ENCODE results near the gene CDC42SE1. TPM values are rescaled to one million over a fixed set of nuclear protein-coding genes. Genes with fewer than 3 reads are reported as not detected.
A peak's percentile ranks its signal among the peaks of the same experiment; 100 is the strongest.

CDC42SE1 gene
- polyA plus RNA-seq, 3 donors, result 62.1 to 302 (median 75.7) TPM

- Mint-ChIP-seq H3K4me1 (peaks cover 89% of the 10 kb centered on the region), H3K27me3 (ENCODE audit: low read depth in 3 of 3) (peaks cover 0 to 9% (median 2%) of the 10 kb centered on the region in 3 donors), H3K9me3 (peaks cover 0 to 2% (median 0%) of the 10 kb centered on the region in 7 donors), H3K36me3 (peaks cover 24 to 35% of the 10 kb centered on the region in 2 donors), H3K4me3 (peak overlapping the region in 1 of 2 donors; percentile 77), H3K27ac (peak overlapping the region; percentile 88 to 94 (median 91))
- Histone ChIP-seq H3K79me2 (ENCODE audit: insufficient read depth, low read length) (peaks cover 71% of the 10 kb centered on the region), H3K9me3 (replicated peaks in 1 of 2; ENCODE audit: control insufficient read depth in 1 of 2, insufficient read depth in 1 of 2, low read length in 2 of 2) (no peaks in the 10 kb centered on the region), H3K27me3 (ENCODE audit: control insufficient read depth in 2 of 2, insufficient read depth in 2 of 2, low read length in 2 of 2) (no peaks in the 10 kb centered on the region), H3K27ac (ENCODE audit: low read depth in 1 of 2, low read length in 2 of 2) (peak overlapping the region; percentile 60 to 78), H2AFZ (ENCODE audit: insufficient read depth, low read depth, low read length, poor library complexity, severe bottlenecking) (no peak overlapping the region), H4K20me1 (ENCODE audit: insufficient read depth, low read length) (peaks cover 15% of the 10 kb centered on the region), H3K36me3 (replicated peaks in 1 of 2; ENCODE audit: control insufficient read depth in 1 of 2, insufficient read depth in 2 of 2, low read length in 2 of 2) (peaks cover 5 to 23% of the 10 kb centered on the region in 2 donors), H3K4me2 (replicated peaks; ENCODE audit: extremely low read depth, low read length, poor library complexity, severe bottlenecking) (peak overlapping the region; percentile 62), H3K4me1 (ENCODE audit: control insufficient read depth in 1 of 2, insufficient read depth in 2 of 2, low read length in 2 of 2) (peaks cover 89 to 91% of the 10 kb centered on the region in 2 donors), H3K4me3 (replicated peaks in 1 of 3; ENCODE audit: low read depth in 2 of 3, low read length in 3 of 3) (peak overlapping the region in 1 of 3 experiments; percentile 56), H3K9ac (ENCODE audit: insufficient read depth, low read length, poor library complexity, severe bottlenecking) (no peak overlapping the region)
- intact Hi-C loops (cut with micrococcal nuclease), result loop anchor here in 1 of 2 donors (10.0 kb wide), 1 partner anchor 162 kb away; the partner anchor contains the start of genes LYSMD1 and SCNM1
- DNase-seq, result peak in 2 of 3 donors; percentile 66
- no peak for TF ChIP-seq CTCF (IDR thresholded peaks at IDR 0.05)
These were observed 56.2 kb downstream of the CDC42SE1 start for GRCh38 chr1:151003180-151003579.

GRCh38 chr1:151002611-151003010, 56.8 kb downstream of the CDC42SE1 start:
- no peak for DNase-seq
- Histone ChIP-seq H3K27ac (ENCODE audit: low read depth in 1 of 2, low read length in 2 of 2) (peak overlapping the region; percentile 73 to 78), H3K4me3 (replicated peaks in 1 of 3; ENCODE audit: low read depth in 2 of 3, low read length in 3 of 3) (peak overlapping the region in 1 of 3 experiments; percentile 56), H3K9me3 (replicated peaks in 1 of 2; ENCODE audit: control insufficient read depth in 1 of 2, insufficient read depth in 1 of 2, low read length in 2 of 2) (no peaks in the 10 kb centered on the region), H4K20me1 (ENCODE audit: insufficient read depth, low read length) (peaks cover 15% of the 10 kb centered on the region), H3K4me2 (replicated peaks; ENCODE audit: extremely low read depth, low read length, poor library complexity, severe bottlenecking) (peak overlapping the region; percentile 62), H2AFZ (ENCODE audit: insufficient read depth, low read depth, low read length, poor library complexity, severe bottlenecking) (no peak overlapping the region), H3K79me2 (ENCODE audit: insufficient read depth, low read length) (peaks cover 69% of the 10 kb centered on the region), H3K36me3 (replicated peaks in 1 of 2; ENCODE audit: control insufficient read depth in 1 of 2, insufficient read depth in 2 of 2, low read length in 2 of 2) (peaks cover 10 to 28% of the 10 kb centered on the region in 2 donors), H3K27me3 (ENCODE audit: control insufficient read depth in 2 of 2, insufficient read depth in 2 of 2, low read length in 2 of 2) (no peaks in the 10 kb centered on the region), H3K4me1 (ENCODE audit: control insufficient read depth in 1 of 2, insufficient read depth in 2 of 2, low read length in 2 of 2) (peaks cover 85 to 87% of the 10 kb centered on the region in 2 donors), H3K9ac (ENCODE audit: insufficient read depth, low read length, poor library complexity, severe bottlenecking) (no peak overlapping the region)
- no peak for TF ChIP-seq CTCF (IDR thresholded peaks at IDR 0.05)
- peak overlapping the region; percentile 88 to 94 (median 91) for H3K27ac Mint-ChIP-seq
- peaks cover 84% of the 10 kb centered on the region for H3K4me1 Mint-ChIP-seq
- peak overlapping the region in 1 of 2 donors; percentile 77 for H3K4me3 Mint-ChIP-seq
- H3K9me3 Mint-ChIP-seq, result peaks cover 0 to 2% (median 0%) of the 10 kb centered on the region in 7 donors
- peaks cover 0 to 6% (median 2%) of the 10 kb centered on the region in 3 donors for H3K27me3 Mint-ChIP-seq (ENCODE audit: low read depth in 3 of 3)
- intact Hi-C loops (cut with micrococcal nuclease), result loop anchor here in 1 of 2 donors (10.0 kb wide), 1 partner anchor 162 kb away; the partner anchor contains the start of genes LYSMD1 and SCNM1
- H3K36me3 Mint-ChIP-seq, result peaks cover 30 to 41% of the 10 kb centered on the region in 2 donors
- 90% methylated on average over 2 of the region's 2 CpGs for WGBS (ENCODE audit: insufficient coverage)
